Coronary artery (tissue), 2 donors: Measurements from ENCODE around the gene SLC7A5.

Experiments used
- DNase-seq: peaks from one replicate; pipeline ENCODE4 v3.0.0-alpha.2; 2017; ENCODE audit warnings: low spot score
- H3K27ac ChIP-seq, 2 donors: fragments of 200-600 bp; sonication (generic); one replicate each; pipeline ENCODE4 v1.5.1; 2016 to 2019
- H3K4me3 ChIP-seq: fragments of 200-600 bp; sonication (generic); 2 replicates; pipeline ENCODE4 v1.5.1; 2016; ENCODE audit warnings: mild to moderate bottlenecking, moderate library complexity
- CTCF ChIP-seq: fragments of 200-600 bp; sonication (generic); IDR thresholded peaks from one replicate; pipeline ENCODE4 v1.5.1; 2019; ENCODE audit warnings: antibody characterized with exemption

Gene SLC7A5

DNA sequence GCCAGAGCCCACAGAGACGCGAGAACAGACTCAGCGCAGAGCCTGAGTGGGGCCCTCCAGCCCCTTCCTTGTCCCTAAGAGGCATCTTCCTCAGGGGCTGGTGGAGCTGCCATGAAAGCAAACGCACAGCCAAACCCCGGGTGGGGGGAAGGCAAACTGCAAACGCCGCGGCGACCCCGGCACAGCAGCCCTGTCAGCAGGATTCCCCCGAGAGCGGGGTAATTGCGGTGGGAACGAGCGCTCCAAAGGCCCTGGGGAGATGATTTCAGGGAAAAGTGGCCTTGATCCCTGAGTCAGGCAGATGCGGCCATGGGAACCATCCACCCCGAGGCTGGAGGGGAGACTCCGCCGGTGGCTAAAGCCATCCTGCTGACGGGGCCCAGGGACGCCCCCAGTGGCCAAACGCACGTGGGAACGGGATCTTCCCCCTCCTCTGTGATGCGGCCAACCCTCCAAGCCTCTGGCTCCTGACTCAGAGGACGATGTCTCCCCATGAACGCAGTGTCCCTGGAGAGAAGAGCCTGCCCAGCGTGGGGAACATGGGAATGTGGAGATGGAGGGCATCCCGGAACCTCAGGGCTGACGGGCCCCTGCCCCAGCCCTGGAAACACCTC, 25.1 kb downstream of the SLC7A5 start:
- Histone ChIP-seq H3K4me3 (no peak overlapping the region), H3K27ac (peak overlapping the region in 1 of 2 donors; percentile 2)
- DNase-seq, result no peak
- TF ChIP-seq CTCF, result no peak

GRCh38 chr16:87843678-87844105, 25.6 kb downstream of the SLC7A5 start:
- H3K4me3 ChIP-seq, result no peak overlapping the region
- H3K27ac ChIP-seq, result peak overlapping the region in 1 of 2 donors; percentile 2
- DNase-seq, result no peak
- no peak for TF ChIP-seq CTCF

DNA sequence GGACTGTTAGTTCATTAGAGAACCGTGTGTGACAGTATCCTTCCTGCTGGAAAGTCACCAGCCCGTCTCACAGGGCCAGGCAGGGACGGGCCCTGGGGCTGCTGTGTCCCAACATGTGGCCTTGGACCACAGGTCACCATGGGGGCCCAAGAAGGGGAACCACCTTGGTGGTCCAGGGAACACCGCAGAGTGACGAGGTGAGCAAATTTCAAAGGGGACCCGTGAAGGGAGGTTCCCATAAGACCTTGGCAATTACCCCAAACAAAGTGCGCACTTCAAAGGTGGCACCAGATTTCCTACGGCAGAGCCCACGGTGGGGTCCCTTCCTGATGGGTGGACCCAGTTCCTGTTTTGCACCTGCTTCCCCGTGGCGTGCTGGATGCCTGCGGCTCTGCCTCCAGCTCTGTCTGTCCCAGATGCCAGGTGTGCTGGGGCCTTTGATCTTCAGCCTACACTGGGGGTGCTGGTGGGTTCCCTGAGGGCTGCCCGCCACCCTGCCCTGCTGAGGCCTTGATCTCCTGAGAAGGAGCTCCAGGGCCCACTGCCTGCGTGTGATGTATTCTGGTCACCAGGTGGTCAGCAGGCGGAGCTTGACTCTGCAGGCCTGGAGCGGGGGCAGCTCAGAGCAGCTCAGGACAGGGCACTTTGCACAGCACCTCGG, 27.0 kb downstream of the SLC7A5 start:
- TF ChIP-seq CTCF, result no peak
- Histone ChIP-seq H3K27ac (no peak overlapping the region), H3K4me3 (no peak overlapping the region)
- no peak for DNase-seq

- no peak for TF ChIP-seq CTCF
- H3K27ac ChIP-seq, result no peak overlapping the region
- DNase-seq, result no peak
- no peak overlapping the region for H3K4me3 ChIP-seq
Observed at GRCh38 chr16:87841340-87842208, 27.7 kb downstream of the SLC7A5 start.

DNA sequence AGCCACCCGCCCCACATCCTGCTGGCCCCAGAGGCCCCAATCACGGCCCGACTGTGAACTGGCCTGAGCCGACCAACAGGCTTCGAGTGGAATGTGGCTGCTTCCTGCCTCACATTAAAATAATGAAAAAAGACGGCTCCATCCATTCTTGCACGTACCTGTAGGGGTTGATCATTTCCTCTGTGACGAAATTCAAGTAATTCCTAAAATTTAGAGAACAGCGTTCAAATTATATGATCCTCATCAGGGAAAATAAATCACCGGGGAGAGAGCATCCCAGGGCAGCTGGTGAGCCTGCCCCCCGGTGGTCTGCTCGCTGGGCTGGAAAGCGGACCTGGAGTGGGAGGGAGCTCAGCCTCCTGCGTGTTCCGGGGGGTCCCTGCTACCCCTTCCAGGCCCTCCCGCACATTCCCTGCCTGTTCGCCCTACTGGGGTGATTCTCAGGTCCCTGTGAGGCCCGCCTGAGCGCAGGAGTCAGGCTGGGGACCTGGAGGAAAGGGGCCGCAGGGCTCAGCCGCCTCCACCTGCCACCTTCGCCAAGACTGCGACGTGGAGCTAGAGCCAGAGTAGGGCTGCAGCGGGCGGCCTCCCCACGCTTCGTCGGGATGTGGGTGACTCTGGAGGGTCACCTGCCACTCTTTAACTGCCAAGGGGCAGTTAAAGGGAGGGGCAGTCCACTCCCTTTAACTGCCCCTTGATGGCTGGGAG, 28.9 kb downstream of the SLC7A5 start:
- H3K4me3 ChIP-seq, result no peak overlapping the region
- no peak for DNase-seq
- TF ChIP-seq CTCF, result no peak
- no peak overlapping the region for H3K27ac ChIP-seq

DNA sequence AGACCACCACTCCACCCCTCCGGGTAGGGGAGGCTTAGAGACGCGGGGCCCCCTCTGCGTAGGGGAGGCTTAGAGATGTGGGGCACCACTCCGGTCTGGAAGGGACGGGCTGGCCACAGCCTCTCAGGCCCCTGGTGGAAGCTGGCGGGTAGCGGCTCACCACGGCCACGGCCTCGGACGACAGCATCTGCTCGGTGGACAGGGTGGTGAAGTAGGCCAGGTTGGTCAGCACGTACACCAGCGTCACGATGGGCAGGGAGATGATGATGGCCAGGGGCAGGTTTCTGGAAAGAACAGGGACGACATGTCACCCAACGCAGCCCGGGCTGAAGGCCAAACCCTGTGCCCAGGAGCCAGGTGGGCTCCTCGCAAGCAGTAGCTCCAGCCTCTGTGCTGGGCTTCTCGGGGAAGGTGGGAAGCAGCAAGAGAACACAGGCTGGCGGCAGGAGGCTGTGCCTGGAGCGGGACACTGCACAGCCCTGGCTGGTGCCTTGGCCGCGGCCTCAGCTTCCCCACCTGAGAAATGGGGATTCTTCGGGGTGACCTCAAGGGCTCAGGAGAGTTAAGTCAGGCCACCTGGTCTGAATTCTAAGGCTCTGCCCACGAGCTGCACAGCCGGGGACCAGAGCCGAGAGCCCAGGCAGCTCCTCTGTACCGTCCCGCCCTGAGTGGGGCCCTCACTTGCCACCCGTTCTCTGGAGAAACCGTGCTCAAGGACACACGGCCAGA, 29.6 kb downstream of the SLC7A5 start:
- no peak for DNase-seq
- Histone ChIP-seq H3K27ac (no peak overlapping the region), H3K4me3 (no peak overlapping the region)
- no peak for TF ChIP-seq CTCF
